AG20443 (cell line): Measurements from ENCODE around the gene REST.
A peak's percentile ranks its signal among the peaks of the same experiment; 100 is the strongest.

Source experiments
- DNase-seq: peaks from one replicate; pipeline ENCODE4 v3.0.0; 2012; ENCODE audit warnings: low spot score, mixed read lengths

The REST gene

DNA sequence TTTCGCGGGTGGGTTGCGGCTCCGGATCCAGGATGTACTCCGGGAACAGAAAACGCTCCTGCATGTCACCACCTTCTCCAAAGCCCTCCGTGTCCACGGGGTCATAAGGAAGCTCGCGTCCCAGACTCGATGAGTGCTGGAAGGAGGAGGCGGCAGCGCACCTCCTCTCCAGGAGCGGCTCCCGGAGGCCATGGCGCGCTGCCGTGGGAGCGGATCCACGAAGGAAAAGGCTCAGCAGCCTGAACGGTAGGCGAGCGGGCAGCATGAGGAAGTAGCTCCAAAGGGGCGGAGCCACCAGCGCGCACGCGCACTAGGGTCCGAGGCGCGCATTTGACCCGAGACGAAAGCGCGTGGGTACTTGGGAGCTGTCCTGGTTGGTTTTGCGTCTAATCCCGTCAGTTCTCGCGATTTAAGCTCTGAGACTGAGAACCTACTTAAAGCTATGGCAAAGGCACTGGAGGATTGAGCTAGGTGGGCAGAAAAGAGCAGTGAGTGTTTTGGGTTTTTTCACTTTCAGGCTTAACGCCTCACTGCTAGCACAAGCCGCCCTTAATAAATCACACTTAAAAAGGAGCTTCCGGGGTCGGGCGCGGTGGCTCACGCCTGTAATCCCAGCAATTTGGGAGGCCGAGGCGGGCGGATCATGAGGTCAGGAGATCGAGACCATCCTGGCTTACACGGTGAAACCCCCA is 69.8 kb downstream of the REST start, which contains the start of gene NOA1:
Gene NOA1, minus strand, starts transcription at position 286 of the 692 bp plus-strand sequence. Its CDS starts 21 bp downstream, at position 265.
- DNase-seq, result peak; percentile 97

DNA sequence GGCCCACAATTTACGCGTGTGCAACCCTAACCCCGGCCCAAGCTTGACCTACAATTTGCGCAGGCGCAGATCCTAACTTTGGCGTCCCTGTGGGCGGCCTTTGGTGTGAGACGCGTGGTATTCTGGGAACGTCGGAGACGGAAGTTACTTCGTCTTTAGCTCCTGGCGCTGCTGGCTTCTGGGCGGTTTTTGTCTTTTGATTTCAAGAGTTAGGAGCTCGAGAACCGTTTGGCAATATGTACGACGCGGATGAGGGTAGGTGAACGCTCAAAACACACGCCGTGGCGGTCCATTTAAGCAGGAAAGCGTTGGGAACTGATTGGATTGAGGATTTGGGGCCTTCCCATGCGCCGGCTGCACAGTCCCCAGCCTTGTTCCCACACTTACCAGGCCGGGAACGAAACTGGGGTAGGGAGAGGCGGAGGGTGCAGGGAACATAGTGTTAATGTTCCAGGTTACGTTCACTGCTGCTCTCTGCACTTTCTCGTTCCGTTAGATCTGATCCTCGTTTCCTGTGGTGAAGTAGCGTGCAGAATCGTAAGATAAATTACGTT is 71.1 kb downstream of the REST start, which contains the start of gene POLR2B:
Gene POLR2B, plus strand, starts transcription at position 147 of the 554 bp plus-strand sequence. Its CDS starts 90 bp downstream, at position 237.
- DNase-seq, result peak; percentile 95

DNA sequence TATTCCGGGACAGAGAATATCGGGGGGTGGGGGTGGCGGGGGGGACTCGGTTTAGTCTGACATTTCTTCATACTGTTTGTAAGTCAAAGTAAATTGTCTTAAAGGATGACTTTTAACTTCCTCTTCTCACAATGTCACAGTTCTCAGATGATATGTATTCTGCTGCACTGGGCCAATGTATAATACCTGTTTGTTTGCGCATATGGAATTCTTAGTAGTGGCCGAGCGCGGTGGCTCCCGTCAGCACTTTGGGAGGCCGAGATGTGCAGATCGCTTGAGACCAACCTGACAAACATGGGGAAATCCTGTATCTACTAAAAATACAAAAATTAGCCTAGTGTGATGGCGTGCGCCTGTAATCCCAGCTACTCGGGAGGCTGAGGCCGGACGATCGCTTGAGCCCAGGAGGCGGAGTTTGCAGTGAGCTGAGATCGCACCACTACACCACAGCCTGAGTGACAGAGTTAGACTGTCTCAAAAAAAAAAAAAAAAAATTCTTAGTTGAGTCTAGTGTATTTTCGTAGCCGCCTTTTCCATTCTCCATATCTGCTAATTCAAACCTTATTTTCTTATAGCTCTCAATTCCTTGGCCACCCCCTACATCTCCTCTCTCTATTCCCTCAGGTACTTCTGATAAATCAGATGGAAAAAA is 71.8 kb downstream of the REST start:
- no peak for DNase-seq

DNA sequence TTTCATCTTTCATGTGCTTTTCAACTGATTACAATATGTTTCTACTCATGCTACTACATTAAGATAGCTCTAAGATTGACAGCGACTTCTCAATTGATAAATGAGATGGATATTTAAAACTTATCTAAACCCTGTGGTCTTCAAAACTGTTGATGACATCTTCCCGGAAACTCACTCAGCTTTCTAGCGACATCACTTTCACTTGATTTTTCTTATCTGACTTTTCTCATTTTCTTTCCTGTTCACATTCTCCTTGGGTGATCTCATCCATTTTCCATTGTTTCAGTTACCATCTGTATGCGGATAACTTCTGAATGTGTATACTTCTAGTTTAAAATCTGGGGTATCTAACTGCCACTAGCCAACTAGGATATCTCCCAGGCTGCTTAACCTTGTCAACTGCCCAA is 74.1 kb downstream of the REST start:
- peak; percentile 14 for DNase-seq

DNA sequence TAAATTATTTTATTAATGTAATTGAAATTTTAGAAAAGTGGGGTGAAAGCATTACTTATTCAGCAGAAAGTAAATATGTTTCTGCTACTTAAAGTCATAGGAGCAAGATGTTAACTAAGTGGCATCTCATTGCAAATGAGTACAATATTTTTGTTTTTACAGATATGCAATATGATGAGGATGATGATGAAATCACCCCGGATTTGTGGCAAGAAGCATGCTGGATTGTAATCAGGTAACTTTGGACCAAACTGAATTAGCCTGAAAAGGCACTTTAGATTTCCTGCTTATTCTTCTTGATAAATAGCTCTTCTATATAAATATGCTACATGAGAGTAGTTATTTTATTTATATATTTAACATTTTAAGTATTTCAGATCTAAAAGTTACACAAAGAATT is 78.5 kb downstream of the REST start:
- no peak for DNase-seq

DNA sequence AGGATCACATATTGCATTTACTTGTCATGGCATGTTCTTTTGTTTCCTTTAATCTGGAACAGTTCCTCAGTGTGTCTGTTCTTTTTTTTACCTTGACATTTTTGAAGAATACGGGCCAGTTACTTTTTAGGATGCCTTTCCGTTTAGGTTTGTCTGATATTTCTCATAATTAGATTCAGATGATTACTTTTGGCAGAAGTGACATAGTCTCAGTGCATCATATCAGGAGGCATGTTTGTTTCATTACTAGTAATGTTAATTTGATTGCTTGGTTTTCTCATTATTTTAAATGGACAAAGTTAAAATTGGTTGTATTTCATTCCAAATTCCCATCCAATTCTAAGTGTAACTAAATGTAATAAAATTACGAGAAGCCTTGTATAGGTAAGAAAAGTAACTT is 79.3 kb downstream of the REST start:
- no peak for DNase-seq

DNA sequence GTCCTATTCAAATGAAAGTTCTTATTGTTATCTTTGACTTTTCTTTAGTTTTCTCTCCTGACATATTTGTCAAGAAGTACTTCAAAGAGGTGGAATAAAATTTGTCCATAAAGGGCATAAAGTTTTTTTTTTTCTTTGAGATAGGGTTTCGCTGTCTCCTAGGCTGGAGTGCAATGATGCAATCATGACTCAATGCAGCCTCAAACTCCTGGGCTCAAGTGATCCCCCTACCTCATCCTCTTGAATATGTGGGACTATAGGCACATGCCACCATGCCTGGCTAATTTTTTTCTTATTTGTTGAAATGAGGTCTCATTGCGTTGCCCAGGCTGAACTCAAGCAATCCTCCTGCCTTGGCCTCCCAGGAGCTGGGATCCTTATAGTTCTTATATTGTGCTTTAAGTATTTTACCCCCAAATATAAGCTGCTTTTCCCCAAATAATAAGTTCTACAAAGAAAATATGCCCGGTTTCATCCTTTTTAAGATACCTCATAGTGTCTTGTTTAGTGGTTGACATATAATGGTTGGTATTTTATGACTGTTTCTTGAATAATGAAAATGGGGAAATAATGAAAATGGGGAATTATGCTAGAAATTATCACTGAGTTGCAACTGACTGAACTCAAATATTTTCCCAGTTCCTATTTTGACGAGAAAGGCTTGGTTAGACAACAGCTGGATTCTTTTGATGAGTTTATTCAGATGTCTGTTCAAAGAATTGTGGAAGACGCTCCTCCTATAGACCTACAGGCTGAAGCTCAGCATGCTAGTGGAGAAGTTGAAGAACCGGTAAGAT is 82.6 kb downstream of the REST start:
- DNase-seq, result no peak

DNA sequence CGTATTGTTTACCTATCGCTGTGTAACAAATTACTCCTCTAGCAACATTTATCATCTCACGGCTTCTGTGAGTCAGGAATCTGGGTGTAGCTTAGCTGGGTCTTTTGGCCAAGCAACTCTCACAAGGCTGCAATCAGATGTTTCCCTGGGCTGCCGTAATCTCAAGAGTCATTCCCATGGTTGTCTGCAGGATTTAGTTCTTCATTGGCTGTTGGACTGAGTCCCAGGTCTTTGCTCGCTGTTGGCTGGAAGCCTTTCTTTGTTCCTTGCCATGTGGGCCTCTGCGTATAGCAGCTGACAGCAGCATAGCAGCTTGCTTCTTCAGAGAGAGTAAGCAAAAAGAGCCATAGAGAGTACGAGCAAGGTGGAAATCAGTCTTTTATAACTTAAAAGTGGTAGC is 87.8 kb downstream of the REST start:
- peak; percentile 81 for DNase-seq

DNA sequence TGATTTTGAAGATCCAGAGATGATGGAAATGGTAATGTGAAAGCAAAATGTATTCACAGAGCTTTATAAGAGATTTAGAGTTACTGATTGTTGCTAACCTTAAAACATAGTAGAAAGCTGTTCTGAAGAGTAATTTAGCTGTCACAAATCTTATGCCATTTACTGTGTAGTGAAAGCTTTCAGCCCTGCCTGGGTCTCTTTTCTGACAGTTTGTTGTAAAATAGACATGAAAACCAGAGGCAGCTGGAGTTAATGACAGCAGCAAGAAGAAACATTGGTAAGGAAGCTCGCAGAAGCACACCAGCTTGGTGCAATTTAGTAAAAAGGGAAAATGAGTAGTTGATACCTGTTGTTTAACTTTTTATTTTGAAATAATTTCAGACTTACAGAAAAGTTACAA is 92.1 kb downstream of the REST start:
- no peak for DNase-seq

DNA sequence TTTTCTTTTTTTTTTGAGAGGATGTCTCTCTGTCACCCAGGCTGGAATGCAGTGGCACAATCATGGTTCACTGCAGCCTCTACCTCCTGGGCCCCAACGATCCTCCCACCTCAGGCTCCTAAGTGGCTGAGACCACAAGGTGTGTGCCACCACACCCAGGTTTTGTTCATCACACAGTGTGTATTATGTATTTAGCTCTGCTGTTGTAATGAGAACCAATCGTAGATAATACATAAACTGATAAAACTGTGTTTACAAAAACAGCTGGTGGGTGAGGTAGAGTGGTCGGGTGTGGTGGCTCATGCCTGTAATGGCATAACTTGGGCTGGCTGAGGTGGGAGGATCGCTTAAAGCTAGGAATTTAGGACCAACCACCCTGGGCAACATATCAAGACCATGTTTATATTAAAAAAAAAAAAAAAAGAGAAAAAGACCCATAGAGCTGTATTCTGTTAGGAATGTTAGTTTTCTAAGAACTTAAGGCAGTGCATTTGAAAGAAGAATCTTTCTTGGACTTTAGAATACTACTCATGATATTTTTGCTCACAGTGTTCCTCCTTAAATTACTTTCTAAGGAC is 105.9 kb downstream of the REST start:
- DNase-seq, result no peak
